NCI-H1048 (cell line): ENCODE data around the gene TICAM1.
"Not testable (repeated sequence)": the region's sequence is repeated elsewhere in the genome, so short reads cannot be mapped to it uniquely, and the experiment has no call there.

ENCODE experiments used
- DNase-seq: peaks from one replicate; lab custom pipeline; 2025; lab: John Stamatoyannopoulos, UW

TICAM1 gene

GRCh38 chr19:4844348-4845179, 13.1 kb upstream of the TICAM1 start:
- DNase-seq = no peak

DNA sequence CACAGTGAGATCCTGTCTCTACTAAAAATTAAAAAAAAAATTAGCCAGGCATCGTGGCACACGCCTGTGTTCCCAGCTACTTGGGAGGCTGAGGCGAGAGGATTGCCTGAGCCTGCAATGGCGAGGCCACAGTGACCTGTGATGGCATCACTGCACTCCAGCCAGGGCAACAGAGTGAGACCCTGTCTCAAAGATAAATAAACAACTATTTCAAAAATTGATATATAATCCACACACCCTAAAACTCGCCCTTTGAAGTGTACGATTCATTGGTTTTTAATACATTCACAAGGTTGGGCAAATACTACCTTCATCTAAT, 12.1 kb upstream of the TICAM1 start:
- DNase-seq = no peak

GRCh38 chr19:4839192-4839591, 7.7 kb upstream of the TICAM1 start:
- no peak for DNase-seq

- DNase-seq = no peak
Measured at GRCh38 chr19:4832776-4833175, 1.3 kb upstream of the TICAM1 start.

DNA sequence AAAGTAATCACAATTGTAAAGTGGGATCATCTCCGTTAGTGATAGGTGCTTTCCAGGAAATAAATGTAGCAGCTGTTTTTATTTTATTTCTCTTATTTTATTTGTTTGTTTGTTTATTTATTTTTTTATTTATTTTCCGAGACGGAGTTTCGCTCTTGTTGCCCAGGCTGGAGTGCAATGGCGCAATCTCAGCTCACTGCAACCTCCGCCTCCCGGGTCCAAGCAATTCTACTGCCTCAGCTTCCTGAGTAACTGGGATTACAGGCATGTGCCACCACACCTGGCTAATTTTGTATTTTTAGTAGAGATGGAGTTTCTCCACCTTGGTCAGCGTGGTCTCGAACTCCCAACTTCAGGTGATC, 448 bp upstream of the TICAM1 start:
- DNase-seq = not testable (repeated sequence)

DNA sequence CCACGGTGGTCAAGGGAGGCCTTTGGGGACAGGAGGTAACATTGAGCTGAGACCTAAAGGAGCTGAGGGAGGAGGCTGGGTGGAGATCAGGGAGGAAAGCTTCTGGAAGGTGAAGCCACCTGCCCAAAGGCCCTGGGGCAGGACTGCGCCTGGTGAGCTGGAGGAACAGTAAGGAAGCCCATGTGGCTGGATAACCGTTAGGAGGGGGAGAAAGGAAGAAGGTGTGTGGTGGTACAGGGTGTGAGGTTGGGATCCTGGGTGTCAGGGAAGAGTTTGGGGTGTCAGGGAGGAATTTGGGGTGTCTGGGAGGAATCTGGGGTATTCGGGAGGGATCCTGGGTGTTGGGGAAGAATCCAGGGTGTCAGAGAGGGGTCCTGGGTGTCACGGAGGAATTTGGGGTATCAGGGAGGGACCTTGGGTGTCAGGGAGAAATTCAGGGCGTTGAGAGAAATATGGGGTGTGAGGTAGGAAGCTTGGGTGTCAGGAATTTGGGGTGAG, 695 bp downstream of the TICAM1 start:
- DNase-seq = no peak

DNA sequence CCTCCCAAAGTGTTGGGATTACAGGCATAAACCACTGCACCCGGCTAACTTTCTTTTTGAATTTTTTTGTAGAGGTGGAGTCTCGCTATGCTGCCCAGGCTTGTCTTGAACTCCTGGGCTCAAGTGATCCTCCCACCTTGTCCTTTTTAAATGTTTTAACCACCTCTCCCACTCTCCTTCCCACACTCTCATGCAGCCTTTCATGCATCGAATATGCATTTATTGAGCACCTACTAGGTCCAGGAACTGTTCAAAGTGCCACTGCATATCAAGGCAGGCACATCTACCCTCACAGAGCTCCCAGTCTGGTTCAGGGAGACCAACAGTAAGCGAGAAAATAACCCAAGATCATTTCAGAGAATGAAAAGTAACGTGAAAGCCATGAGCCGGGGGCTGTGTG, 1.2 kb downstream of the TICAM1 start:
- no peak for DNase-seq

DNA sequence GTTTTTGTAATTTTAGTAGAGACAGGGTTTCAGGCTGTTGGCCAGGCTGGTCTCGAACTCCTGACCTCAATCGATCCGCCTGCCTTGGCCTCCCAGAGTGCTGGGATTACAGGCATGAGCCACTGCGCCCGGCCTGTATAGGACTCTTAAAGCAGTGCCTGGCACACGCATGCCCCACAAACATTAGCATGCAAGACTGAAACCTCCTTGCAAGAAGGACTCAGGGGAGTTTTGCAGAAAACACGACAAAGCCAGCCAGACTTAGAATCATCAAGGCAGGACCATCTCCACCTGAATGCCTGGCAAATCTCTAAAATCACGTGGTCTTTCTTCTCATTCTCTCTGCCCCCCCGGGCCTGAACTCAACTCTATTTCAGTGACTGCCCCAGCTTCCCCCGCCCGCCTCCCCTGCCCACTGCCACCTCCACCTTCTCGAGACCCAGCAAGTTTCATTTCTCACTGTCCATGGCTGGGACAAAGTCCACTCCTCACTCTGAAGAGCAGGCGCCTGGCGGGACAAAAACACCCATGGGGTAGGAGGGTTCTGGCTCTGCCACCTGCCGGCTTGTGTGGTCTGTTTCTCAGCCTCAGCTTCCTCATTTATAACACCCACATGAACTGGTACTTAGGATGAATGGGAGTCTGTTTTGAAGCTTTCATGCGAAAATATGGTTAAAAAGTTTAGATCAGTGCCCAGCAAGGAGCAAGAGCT, 2.4 kb downstream of the TICAM1 start:
- no peak for DNase-seq

DNA sequence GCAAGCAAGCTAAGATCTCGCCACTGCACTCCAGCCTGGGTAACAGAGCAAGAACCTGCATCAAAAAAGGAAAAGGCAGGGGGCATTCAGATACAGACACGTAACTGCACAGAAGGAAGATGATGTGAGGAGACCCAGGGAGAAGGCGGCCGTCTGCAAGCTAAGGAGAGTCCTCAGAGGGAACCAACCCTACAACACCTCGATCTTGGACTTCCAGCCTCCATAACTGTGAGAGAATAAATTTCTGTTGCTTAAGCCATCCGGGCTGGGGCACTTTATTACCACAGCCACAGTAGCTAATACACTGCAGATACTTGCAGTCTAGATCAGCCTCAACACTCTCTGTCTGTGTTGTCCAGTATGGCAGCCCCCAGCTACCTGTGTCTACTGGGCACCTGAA, 7.9 kb downstream of the TICAM1 start:
- no peak for DNase-seq

DNA sequence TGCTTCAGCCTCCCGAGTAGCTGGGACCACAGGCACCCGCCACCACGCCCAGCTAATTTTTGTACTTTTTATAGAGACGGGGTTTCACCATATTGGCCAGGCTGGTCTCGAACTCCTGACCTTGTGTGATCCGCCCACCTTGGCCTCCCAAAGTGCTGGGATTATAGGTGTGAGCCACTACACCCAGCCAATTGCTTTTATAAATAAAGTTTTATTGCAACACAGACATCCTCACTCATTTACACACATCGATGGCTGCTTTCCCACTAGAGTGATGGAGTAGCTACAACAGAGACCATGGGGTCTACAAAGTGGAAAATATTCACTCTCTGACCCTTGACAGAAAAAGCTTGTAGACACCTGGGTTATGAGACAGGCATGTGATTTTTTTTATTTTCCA, 9.2 kb downstream of the TICAM1 start:
- not testable (repeated sequence) for DNase-seq

GRCh38 chr19:4821265-4821664, 10.2 kb downstream of the TICAM1 start:
- no peak for DNase-seq

GRCh38 chr19:4817467-4818277, 13.8 kb downstream of the TICAM1 start:
- no peak for DNase-seq

DNA sequence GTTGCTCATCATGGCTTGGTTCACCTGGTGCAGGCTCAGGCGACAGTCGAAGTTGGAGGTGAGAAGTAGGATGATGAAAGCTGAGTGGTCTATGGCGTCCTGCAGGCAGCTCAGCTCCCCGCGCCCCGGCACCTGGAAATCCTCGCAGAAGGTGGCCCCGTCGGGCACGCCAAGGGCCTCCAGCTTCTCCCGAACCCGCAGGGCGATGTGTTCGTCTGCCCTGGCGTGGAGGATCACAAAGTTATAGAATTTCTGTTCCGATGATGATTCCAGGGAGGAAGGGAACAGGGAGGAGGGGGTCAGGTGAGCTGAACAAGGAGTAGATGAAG, 14.6 kb downstream of the TICAM1 start:
- no peak for DNase-seq

DNA sequence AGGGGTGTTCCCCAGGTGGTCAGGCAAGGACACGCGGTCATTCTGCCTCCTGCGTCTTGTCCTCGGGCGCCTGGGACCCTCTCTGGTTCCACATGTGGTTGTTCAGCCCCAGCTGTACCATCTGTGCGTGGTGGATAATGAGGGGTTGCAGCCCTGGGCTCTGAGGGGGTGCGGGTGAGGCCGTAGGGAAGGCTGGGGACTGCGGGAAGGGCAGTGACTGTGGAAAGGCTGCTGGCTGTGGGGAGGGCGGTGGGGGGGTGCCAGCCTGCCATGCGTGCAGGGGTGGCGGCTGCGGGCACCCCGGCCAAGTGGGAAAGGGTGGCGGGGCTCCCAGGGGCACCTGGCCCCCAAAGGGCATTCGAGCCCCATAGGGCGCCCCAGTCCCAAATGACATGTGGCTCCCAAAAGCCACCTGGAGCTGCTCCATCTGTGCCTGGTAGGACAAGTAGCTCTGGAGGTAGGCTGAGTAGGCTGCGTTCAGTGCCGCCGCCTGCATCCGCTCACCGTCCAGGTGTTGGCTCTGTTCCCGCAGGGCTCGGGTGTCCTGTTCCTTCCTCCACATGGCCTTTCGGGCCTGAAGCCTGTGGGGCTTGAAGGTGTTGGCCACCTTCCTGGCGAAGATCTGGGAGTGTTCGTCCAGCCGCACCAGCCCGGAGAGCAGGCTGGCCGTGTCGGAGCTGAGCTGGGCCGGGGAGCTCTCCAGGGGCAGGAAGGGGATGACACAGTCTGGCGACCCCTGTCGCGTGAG, 15.1 kb downstream of the TICAM1 start:
- DNase-seq = no peak

- DNase-seq = peak; percentile 74
Measured at GRCh38 chr19:4815426-4816201, 15.9 kb downstream of the TICAM1 start.

DNA sequence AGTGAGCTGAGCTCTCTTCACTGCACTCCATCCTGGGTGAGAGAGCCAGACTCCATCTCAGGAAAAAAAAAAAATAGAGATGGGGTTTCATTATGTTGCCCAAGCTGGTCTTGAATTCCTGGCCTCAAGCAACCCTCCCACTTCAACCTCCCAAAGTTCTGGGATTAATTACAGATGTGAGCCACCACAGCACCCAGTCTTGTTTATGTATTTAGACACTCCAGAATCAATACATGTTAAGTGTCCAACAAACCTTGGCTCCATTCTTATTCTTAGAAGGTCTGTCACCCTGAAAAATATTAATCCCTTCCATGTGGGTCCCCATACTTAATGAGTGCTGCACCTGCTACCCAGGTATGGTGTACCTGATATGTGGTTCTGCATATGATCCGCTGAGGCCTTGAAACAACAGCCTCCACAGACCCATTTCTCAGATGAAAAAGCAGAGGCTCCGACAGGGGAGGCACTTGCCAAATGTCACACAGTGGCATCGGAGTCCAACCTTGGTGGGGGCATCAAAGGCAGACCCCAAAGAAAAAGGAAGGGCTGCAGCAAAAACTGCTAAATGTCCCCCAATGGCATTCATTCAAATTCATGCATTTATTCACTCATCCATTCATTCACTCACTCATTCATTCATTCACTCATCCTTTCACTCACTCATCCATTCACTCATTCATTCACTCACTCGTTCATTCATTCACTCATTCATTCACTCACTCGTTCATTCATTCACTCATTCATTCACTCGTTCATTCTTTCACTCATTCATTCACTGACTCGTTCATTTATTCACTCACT, 16.7 kb downstream of the TICAM1 start:
- DNase-seq = no peak

- peak; percentile 34 for DNase-seq
Measured at GRCh38 chr19:4811328-4812131, 20.0 kb downstream of the TICAM1 start.

DNA sequence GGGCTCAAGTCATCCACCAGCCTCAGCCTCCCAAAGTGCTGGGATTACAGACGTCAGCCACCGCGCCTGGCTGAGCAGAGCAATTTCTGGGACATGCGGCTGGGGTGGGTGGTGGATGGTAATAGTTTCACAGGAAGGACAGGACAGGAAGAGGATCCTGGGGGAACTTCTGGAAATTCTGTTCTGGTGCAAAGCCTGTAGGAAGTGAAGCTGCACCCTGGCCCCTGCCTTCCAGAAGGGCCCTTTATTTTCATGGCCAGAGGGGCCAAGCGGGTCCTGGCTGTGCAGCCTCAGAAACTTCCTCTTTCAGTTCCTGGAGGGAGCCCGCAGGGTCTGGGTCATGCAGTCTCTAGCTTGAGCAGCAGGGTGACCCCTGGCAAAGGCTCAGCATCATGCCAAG, 24.3 kb downstream of the TICAM1 start:
- no peak for DNase-seq

DNA sequence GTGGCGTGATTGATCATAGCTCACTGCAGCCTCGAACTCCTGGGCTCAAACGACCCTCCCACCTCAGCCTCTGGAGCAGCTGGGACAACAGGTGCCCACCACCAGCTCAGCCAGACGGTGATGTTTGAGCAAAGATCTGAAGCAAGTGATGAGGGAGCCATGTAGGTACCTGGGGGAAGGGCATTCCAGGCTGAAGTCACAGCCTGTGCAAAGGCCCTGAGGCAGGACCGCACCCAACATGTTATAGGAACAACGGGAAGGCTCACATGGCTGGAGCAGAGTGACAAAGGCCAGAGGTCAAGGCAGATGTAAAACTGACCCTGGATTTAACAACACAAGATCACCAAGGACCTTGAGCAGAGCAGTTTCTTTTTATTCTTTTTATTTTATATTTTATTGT, 25.1 kb downstream of the TICAM1 start:
- no peak for DNase-seq

DNA sequence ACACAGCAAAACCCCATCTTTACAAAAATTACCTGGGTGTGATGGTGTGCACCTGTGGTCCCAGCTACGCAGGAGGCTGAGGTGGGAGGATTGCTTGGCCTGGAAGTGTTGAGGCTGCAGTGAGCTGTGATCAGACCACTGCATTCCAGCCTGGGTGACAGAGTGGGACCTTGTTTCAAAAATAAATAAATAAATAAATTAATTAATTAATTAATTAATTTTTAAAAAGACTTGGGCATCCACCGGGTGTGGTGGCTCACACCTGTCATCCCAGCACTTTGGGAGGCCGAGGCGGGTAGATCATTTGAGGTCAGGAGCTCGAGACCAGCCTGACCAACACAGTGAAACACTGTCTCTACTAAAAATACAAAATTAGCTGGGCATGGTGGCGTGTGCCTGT, 26.4 kb downstream of the TICAM1 start:
- DNase-seq = not testable (repeated sequence)
